HL-60/S4 treated with phorbol 12-myristate 13-acetate at 8.2 ng/mL for 4 days and 3 days (cell line): ENCODE data around the gene NSUN2.

Experiments
- in situ Hi-C: fragments of 300-500 bp; cut with MboI; formaldehyde crosslinking; loops from 2 replicates; pipeline ENCODE4 v1.15.0; 2022; ENCODE audit warnings: low sequenced_read_pairs

The NSUN2 gene

DNA sequence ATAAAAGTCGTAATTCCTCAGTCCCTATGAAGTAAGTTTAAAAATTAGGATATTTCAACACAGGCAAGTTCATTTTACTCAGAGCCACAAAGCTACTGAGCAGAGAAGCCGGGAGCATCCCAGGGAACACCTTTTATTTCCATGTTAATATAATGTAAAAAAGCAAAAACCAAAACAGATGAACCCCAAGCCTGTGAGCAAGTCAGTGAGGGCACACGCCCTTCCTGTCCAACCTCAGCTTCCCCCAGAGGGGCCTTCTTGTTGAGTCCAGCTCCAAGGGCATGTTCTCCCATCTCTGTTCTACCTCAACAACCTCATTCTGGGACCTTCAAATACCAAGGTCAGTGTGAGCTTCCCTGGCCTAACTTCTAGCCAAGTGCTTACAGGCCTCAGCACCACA is 24.8 kb downstream of the NSUN2 start:
- in situ Hi-C loops = no loop called here

DNA sequence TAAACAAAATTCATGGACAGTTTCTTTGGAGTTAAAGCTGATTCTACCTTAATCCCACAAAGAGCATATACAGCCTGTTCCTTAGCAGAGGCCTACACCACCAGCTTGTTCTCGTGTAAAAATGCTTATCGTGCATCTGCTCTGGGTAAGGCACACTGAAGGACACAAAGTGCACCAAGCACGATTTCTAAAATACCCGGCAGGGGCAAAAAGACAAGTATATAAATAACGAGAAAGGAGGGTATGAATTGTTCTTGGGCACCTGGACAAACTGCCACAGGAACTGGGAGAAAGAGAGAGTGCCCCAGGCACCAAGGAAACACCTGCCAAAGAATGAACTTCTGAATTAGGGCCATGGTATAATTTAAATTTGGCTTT is 25.3 kb downstream of the NSUN2 start:
- in situ Hi-C loops = no loop called here

DNA sequence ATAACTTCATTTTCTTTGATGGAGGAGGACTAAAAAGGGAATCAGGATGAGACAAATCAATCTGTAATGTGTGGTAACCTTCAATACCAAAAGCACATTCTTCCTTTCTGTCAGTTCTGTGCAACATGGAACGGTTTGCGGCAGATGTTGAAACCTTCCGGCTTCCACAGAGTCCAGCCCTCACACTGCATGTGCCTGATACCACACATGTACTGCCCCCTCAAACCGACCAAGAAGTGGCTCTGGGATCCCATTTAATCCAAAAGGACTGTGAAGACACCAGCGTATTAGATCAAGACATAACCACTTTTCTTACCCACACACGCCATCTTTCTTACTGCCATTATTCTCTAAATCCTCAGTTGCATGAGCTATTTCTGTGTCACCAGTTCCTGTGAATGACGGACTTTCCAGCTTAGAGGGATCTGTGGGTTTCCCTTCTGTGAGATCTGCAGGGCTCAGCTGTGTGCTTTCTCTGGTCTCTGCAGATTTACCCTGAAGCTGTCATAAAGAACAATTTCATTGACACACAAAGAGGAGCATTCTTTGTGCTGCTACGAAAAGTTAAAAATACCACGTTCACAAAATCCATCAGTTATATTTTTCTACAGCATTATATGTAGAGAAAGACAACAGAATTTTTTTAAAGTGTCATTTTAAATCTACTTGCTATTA is 25.8 kb downstream of the NSUN2 start:
- in situ Hi-C loops = no loop called here

DNA sequence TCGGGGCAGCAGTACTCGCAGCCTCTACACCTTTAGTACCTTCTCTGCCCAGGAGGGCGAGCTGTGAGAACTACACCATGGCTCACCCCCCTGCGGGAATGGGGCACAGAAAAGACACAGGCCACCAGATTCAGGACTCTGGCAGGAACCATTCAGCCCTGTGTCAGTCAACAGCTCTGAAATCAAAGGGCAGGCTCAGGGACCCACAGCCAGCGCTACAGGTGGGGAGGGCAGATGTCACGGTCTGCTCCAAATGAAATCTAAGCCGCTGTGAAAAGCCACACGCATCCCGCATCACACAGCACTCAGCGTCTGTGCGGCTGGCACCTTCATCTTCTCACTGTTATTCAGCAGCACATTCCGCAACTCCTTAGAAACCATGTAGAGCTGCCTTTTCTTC is 27.9 kb downstream of the NSUN2 start:
- in situ Hi-C loops = no loop called here

DNA sequence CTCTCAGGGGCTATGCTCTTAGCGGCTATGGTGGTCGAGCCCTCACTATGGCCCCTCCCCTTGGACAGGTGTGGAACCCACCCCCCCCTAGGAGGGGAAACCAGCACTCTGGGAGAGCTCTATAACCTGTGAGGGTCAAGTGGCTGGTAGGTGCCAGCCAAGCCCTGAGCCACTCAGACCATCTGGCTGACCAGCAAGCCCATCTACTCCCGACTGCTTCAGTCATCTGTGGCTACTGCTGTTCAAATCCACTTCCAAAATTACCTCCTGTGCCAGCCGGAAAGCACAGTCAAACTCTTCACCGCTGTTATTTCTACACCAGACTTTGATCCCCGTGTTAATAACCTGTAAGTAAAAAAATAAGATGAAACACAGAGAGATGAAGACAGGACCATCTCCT is 28.5 kb downstream of the NSUN2 start:
- in situ Hi-C loops = no loop called here

DNA sequence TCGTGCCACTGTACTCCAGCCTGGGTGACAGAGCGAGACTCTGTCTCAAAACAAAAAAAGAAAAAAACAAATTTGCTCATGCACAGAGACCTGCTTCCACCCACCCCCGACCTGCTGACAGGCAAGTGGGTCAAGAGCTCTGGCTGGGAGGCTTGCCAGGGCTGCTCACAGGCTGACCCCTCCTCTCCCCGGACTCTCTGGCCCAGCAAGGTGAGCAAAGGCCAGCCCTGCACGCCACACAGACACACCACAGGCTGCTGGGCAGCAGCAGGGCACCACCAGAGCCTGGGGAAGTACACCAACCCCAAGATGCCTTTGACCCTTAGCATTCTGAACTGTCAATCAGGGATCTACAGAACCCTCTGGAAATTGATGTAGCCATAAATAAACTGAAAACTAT is 29.2 kb downstream of the NSUN2 start:
- in situ Hi-C loops = no loop called here

DNA sequence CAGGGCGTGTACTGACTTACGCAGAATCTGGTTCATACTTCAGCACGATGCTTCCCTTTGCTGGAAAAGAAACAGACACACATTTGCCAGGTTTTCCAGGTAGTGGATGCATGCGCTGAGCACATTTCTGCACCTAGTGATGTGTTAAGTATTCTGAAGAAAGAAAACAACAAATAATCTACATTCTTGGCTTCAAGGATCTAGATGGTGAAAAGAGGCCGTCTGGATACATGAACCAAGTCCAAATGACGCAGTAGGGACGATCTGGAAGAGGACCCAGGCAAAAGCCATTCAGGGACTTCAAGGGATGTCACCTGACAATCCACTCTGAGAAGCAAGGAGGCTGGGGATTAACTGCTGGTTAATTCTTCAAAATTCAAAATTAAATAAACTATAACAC is 30.4 kb downstream of the NSUN2 start:
- in situ Hi-C loops = no loop called here

DNA sequence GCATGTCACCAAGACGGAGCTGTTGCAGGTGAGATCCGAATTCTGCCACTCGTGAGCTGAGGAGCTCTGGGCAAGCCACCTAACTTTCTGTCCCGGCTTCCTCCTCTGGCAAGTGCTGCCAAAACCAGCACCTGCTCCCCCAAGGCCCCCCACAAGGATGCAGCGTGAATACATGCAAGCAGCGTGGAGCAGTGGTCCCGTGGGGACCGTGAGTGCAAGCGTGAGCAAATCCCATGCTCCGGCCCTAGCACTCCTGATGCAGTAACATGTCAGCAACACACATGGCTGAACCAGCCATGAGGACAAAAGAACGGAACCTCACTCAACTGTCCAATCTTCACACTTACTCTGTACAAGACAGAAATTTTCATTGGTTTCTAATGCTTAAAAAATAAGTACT is 31.0 kb downstream of the NSUN2 start:
- in situ Hi-C loops = no loop called here

DNA sequence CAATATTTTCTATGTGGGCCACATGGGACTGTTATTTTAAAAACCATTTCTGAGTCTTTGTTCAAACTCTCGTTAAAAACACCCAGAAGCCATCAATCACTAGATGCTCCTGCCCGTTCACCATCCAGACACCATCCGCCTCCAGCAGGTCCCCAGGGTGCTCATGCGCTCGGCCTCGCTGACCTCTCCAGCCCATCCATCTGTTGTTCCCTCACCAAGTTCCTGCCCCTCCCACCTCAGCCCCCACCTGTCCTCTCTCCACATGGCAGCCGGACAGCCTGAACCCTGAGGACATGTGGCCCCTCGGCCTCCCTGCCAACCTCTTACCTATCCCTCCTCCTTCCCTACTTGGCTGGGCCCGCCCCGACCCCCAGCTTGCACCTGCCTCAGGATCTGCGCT is 31.6 kb downstream of the NSUN2 start:
- in situ Hi-C loops = no loop called here

DNA sequence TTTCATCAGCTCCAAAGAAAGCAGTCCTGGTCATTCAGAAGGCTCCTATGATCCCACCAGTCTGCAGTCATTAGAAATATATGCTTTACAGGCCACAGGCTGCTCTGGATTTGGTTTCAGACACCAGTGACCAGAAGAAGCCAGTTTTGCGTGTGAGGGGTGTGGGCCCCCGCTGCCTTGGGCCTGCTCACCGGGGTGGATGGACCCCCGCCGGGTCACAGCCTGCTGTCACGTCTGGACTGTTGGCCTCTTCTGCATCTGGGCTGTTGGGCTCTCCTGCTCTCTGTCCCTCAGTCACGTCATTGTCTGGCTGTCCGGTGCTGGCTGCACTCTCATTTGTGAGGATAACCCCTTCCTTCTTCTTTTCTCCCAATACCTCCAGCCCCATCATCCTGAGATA is 33.1 kb downstream of the NSUN2 start:
- in situ Hi-C loops = no loop called here

DNA sequence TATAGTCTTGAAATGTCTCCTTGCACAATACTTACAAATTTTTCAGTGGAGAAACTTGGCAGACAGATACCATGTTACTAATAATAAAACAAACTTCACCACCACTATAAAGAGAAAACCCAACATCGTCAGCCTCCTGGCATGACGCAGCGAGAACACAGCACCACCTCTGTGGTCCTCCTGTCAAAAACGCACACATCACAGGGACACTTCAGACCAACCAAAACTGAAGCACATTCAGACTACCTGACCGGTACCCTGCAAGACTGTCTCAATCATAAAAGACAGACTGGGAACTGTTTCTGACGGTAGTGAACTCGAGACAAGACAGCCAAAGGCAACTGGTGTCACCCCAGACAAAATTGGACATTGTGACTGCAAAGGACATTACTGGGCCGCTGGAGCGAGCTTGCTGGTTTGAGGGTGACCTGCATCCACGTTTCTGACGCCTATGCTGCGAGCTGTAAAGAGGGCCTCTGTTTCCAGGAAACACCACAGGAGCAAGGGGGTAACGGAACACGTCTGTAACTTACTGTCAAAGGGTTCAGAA is 34.4 kb downstream of the NSUN2 start:
- in situ Hi-C loops = no loop called here

DNA sequence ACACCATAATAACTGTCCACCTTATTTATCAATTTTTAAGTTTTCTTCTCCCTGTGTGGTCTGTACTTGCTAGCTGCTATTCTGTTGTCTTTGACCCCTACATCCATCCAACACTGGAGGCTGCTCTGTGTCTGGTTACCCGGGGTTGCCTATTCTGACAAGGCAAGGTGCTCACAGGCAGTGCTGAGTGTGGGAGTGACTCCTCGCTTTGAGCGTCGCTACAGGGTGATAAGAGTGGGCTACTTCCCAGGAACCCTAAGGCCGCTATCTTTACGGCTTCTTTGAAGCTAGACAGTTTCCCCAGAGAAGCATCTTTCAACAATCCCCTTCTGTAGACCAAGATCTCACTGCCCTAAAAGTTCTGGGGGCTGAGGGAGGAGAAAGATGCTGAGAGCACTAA is 35.3 kb downstream of the NSUN2 start:
- in situ Hi-C loops = no loop called here

DNA sequence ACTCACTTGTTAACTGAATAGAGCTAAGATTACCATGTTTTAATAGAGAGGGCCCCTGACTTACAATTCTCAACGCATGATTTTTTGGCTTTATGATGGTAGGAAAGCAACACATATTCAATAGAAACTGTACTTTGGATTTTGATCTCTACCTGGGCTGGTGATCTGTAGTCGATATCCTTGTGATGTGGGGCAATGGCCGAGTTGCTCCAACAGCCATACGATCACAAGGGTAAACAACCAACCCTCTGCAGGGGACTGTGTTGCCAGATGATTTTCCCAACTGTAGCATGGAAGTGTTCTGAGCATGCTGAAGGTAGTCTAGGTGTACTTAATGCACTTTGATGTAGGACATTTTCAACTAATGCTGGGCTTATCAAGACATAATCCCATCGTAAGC is 36.5 kb downstream of the NSUN2 start:
- in situ Hi-C loops = no loop called here

DNA sequence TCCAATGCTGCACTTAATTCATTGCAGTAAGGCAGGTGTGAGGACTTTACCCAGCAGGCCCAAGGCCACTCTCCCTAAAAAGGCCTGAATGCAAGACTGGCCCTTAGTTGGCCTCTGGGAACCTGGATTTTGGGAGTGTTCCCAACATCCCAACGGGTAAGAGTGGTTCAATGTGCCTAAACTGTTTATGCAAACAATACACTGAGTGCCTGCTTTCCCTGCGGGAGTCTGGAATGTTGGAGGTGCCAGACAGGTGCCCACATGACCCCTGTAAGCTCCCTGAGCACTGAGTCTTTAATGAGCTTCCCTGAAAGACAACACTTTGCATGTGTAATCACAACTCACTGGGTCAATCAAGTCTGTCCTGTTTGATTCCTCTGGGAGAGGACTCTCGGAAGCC is 37.4 kb downstream of the NSUN2 start:
- in situ Hi-C loops = no loop called here

DNA sequence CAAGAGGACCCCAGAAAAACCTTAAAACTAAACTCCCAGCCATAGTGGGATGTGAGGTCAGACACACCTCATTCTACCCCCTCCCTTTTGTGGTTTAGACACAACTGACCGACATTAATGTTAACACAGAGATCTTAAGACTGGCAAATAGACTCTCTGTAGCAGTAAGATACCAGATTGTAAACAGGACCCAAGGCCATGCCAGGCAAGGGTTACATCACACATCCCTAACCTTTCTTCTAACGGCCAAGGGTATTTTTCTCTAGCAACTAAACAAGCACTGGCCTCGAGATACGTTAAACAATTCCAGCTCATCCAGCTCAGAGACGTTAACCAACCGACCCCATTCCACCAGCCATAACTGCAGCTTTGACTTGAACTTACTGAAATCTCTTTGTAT is 38.8 kb downstream of the NSUN2 start:
- in situ Hi-C loops = no loop called here

DNA sequence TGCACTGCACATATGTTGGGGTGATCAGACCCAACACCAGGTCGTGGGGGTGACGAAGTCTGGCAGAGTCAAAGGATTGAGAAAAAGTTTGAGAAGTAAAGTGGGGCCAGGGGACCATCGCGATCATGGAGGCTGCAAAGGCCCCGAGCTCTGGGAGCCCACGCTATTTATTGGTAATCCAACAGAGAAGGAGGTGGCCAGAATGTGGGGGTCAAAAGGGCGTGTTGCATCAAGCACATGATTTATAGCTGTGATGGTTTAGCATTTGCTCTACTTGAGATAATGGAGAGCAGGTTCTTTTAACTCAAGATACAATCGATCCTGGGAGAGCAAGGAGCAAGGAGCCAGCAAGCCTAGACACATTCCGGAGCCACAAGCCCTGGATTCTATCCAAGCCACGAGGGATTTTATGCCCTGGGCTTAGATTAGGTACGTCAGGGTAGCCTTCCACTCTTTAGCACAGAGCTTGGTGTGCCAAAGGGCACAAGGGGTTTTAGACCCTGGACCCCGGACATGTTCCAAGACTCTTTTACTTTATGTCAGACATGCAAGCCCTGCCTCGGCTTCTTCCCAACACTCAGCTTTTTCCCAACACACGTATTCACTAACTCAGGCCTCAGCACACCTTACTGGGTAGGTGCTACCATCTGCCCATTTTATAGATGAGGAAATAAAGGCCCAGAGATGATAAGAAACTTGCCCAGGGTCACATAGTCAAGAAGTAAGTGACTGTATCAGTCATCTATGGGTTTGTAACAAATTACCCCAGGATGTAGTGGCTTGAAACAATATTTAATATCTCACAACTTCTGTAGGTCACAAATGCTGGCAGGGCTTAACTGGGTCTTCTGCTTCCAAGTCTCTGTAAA is 39.5 kb downstream of the NSUN2 start:
- in situ Hi-C loops = no loop called here

DNA sequence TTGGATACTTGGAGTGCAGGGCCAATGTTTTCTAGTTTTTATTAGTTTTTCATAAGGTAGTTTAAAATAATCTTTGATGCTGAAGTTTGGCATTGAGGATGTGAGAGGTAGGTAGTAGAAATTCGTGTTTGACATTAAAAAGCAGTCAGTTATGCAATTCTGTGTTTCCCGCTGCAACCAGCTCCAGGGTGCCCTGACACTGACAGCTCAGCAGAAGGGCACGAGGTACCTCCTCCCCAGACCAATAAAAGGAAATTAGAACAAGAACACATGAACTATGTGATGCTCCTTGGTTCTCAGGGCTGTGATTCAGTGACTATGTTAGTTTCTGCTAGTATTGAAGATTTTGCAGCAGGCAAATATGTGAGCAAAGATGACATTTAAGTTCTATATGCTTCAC is 40.2 kb downstream of the NSUN2 start:
- in situ Hi-C loops = no loop called here

DNA sequence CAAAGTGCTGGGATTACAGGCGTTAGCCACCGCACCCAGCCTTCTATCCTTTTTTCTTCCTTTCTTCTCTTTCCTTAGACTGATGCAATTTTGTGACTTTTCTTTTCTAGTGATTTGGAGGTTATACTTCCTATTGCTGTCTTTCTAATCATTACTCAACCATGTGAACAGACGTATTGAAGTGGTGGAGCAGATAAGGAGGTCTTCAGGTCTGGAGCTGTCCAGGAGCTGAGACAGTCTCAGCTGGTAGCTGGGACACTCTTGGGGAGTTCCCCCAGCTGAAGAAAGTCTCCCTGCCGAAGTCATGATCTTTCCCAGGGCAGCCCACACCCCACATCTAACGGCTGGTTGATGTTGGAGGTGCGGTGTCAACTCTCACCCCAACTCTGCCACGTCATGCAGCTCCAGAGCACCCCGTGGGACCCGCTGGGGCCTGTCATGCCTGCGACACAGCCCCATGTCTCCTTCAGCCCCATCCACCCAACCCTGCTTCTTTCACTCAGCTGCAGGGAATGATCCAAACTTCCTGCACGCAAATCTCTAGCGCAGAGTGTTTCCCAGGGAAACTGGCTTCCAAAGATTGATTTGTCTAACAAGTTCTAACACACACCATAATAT is 41.1 kb downstream of the NSUN2 start:
- in situ Hi-C loops = no loop called here

DNA sequence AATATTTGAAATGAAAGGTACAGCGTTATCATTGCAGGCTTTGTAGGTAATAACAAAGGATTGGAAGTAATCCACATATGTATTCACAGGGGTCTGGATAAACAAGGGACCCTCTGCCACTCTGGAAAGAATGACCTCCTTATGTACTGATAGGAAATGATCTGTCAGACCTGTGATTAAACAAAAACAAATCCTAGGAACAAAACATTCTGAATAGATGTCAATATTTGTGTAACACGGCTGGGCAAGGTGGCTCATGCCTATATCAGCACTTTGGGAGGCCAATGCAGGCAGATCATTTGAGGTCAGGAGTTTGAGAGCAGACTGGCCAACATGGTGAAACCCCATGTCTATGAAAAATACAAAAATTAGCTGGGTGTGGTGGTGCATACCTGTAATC is 42.3 kb downstream of the NSUN2 start:
- in situ Hi-C loops = no loop called here

DNA sequence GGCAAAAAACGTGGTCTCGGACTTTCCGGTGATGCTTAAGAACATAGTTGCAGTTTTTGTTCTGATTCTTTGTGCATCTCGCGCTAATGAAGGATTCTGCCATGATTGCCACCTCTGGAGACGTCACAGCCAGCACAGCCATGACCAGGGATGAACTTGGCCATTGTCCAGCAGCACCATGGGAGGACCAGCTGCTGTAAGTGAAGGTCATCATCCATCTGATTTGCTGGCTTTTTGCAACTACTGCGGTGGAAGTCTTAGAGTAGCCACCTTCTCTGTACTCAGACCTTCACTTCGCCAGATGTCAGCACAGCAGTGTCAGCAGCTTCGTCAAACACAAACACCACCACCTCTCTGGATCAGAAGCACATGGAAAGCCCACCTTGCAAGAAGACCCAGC is 45.7 kb downstream of the NSUN2 start:
- in situ Hi-C loops = no loop called here

DNA sequence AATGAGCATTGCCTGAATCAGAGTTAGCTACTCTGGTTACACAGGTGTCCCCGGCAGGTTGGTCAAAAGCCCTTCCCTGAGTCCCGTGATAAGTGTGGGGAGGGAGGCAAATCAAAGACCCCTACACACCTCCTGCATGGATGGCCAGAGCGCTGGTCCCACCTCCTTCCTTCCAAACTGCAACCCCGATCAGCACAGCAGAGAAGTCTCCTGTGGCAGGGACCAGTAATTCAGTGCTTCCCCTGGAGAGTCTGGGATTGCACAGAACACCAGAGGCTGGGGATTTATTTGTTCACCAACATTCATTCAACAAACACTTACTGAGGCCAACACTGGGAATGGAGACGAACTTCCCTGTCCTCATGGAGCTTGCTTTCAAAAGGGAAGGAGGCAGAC is 46.2 kb downstream of the NSUN2 start:
- in situ Hi-C loops = no loop called here
